SU-DHL-6 (cell line): ENCODE results near the gene NRXN2.
A peak's percentile ranks its signal among the peaks of the same experiment; 100 is the strongest.

ENCODE experiments used
- H2AFZ ChIP-seq: fragments of 200-600 bp; sonication (generic); 2 replicates; pipeline ENCODE4 v1.6.1; 2014; ENCODE audit warnings: low read depth, mild to moderate bottlenecking, moderate library complexity, mixed read lengths, antibody characterized with exemption, low read length; ENCODE audit not compliant: severe bottlenecking
- H3F3A ChIP-seq: fragments of 200-600 bp; shearing (Covaris generic); 2 replicates; pipeline ENCODE4 v1.6.0; 2016; ENCODE audit warnings: antibody characterized with exemption, mild to moderate bottlenecking; ENCODE audit not compliant: insufficient read depth
- H3K27ac ChIP-seq: fragments of 200-600 bp; sonication (generic); 2 replicates; pipeline ENCODE4 v1.5.1; 2016; ENCODE audit warnings: low read depth, mild to moderate bottlenecking, low read length, moderate library complexity, mixed read lengths
- H3K27me3 ChIP-seq: fragments of 200-600 bp; sonication (generic), shearing (Covaris generic); 2 replicates; pipeline ENCODE4 v1.6.0; 2014; ENCODE audit warnings: mild to moderate bottlenecking, low read length
- H3K36me3 ChIP-seq: fragments of 200-600 bp; sonication (generic); 2 replicates; pipeline ENCODE4 v1.6.1; 2014; ENCODE audit warnings: mild to moderate bottlenecking, low read length, mixed read lengths
- H3K4me2 ChIP-seq: fragments of 300-600, 200-600 bp; shearing (Covaris generic), sonication (generic); 2 replicates; pipeline ENCODE4 v1.6.0; 2014; ENCODE audit warnings: low read length, low read depth, mild to moderate bottlenecking; ENCODE audit not compliant: poor library complexity, severe bottlenecking
- H3K4me3 ChIP-seq: fragments of 200-600 bp; sonication (generic); 2 replicates; pipeline ENCODE4 v1.5.1; 2014; ENCODE audit warnings: antibody characterized with exemption, low read length, mild to moderate bottlenecking, mixed read lengths; ENCODE audit not compliant: insufficient read depth, poor library complexity, severe bottlenecking
- H3K79me2 ChIP-seq: fragments of 200-600 bp; sonication (generic); 2 replicates; pipeline ENCODE4 v1.6.1; 2014; ENCODE audit warnings: mild to moderate bottlenecking, low read length, moderate library complexity; ENCODE audit not compliant: insufficient read depth
- H3K9ac ChIP-seq: fragments of 200-600 bp; sonication (generic); 2 replicates; pipeline ENCODE4 v1.7.0; 2014; ENCODE audit warnings: mild to moderate bottlenecking, low read length
- H3K9me2 ChIP-seq: fragments of 200-600 bp; sonication (generic); replicated peaks from 2 replicates; pipeline ENCODE4 v1.6.1; 2014; ENCODE audit warnings: low read length; ENCODE audit not compliant: insufficient read depth
- H3K9me3 ChIP-seq: fragments of 200-600 bp; sonication (generic); 2 replicates; pipeline ENCODE4 v1.6.1; 2014; ENCODE audit warnings: low read length, mixed read lengths; ENCODE audit not compliant: insufficient read depth
- H4K20me1 ChIP-seq: fragments of 200-600 bp; sonication (generic); 2 replicates; pipeline ENCODE4 v1.6.1; 2014; ENCODE audit warnings: low read depth, mild to moderate bottlenecking, antibody characterized with exemption, low read length, moderate library complexity, mixed read lengths
- CTCF ChIP-seq: fragments of 200-600 bp; sonication (generic); IDR thresholded peaks from one replicate; pipeline ENCODE4 v1.5.1; 2017; ENCODE audit warnings: antibody characterized with exemption, mild to moderate bottlenecking, low read length, moderate library complexity; ENCODE audit not compliant: insufficient read depth, poor library complexity, severe bottlenecking
- EZH2phosphoT487 ChIP-seq: fragments of 200-600 bp; sonication (generic), shearing (Covaris generic); conservative IDR thresholded peaks from 2 replicates; pipeline ENCODE4 v1.6.1; 2018; ENCODE audit warnings: mild to moderate bottlenecking, antibody characterized with exemption, low read length, moderate library complexity, mixed read lengths

The NRXN2 gene

DNA sequence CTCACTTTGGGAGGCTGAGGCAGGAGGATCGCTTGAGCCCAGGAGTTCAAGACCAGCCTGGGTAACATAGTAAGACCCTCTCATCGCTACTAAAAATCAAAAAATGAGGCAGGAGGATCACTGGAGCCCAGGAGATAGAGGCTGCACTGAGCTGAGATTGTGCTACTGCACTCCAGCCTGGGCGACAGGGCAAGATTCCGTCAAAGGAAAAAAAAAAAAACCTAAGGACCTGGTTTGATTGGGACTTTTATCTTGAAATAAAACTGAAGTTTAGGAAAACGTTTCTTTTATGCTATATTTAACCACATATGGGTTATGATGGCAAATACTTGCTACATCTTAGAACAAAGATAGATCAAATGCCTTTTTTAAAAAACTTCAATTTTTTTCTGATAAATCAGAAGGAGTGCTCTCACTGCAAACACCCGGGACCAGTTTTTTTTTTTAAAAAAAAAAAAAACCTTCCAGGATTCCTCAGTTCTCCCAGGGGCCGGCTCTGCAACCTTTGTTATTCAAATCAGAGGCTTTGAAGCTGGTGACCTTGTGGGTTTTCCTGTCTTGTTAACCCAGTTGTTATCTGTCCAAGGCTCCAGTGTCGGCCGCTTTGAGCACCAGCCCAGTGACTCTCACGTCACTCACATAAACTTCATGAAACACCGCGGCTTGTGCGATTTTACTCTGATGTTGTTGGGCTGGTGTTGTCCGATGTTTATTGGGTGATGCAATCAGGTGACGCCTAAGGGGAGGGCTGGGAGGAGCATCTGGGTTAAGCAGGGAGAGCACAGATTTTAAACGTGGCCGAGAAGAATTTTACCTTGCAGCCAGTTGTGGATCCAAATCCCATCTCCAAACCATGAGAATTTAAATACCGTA lies 156.7 kb downstream of the NRXN2 start:
- H3K79me2 ChIP-seq: no peaks in the 10 kb centered on the region
- H3K9me3 ChIP-seq: no peaks in the 10 kb centered on the region
- H3K9ac ChIP-seq: peak overlapping the region; percentile 34
- peak overlapping the region; percentile 16 for H3K4me3 ChIP-seq
- no peaks in the 10 kb centered on the region for H3F3A ChIP-seq
- H2AFZ ChIP-seq: peak overlapping the region; percentile 7
- no peak overlapping the region for H3K27ac ChIP-seq
- TF ChIP-seq EZH2phosphoT487: no peak
- H4K20me1 ChIP-seq: no peaks in the 10 kb centered on the region
- H3K36me3 ChIP-seq: no peaks in the 10 kb centered on the region
- H3K4me2 ChIP-seq: peak overlapping the region; percentile 37
- H3K9me2 ChIP-seq: no peaks in the 10 kb centered on the region
- no peaks in the 10 kb centered on the region for H3K27me3 ChIP-seq

GRCh38 chr11:64564947-64565889 lies 157.8 kb downstream of the NRXN2 start:
- no peaks in the 10 kb centered on the region for H3F3A ChIP-seq
- no peak overlapping the region for H3K9ac ChIP-seq
- no peaks in the 10 kb centered on the region for H3K36me3 ChIP-seq
- H3K79me2 ChIP-seq: no peaks in the 10 kb centered on the region
- H4K20me1 ChIP-seq: no peaks in the 10 kb centered on the region
- H3K27me3 ChIP-seq: no peaks in the 10 kb centered on the region
- H2AFZ ChIP-seq: no peak overlapping the region
- no peaks in the 10 kb centered on the region for H3K9me2 ChIP-seq
- TF ChIP-seq EZH2phosphoT487: no peak
- TF ChIP-seq CTCF: no peak
- no peak overlapping the region for H3K27ac ChIP-seq
- H3K4me2 ChIP-seq: no peak overlapping the region
- no peaks in the 10 kb centered on the region for H3K9me3 ChIP-seq
- H3K4me3 ChIP-seq: no peak overlapping the region

DNA sequence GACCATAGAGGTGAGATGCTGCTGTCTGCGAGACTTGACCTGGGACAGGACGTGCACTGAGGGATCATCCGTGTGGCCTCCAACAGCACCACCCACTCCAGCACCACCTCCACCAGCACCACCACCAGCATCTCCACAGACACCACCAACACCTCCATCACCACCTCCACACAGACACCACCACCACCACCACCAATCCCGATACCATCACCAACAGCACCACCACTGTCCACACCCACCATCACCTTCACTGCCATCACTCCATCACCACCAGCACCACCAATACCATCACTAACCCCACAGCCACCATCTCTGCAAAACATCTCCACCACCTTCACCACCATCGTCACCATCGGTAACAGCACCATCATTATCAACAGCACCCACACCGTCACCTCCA lies 158.6 kb downstream of the NRXN2 start:
- Histone ChIP-seq H3K9ac (no peak overlapping the region), H3K9me3 (no peaks in the 10 kb centered on the region), H3K4me2 (no peak overlapping the region), H3K36me3 (no peaks in the 10 kb centered on the region), H3K9me2 (no peaks in the 10 kb centered on the region), H3F3A (no peaks in the 10 kb centered on the region), H3K27me3 (no peaks in the 10 kb centered on the region), H3K4me3 (no peak overlapping the region), H4K20me1 (no peaks in the 10 kb centered on the region), H2AFZ (no peak overlapping the region), H3K79me2 (no peaks in the 10 kb centered on the region), H3K27ac (no peak overlapping the region)
- no peak for TF ChIP-seq EZH2phosphoT487
- no peak for TF ChIP-seq CTCF
